Upper lobe of left lung (tissue), 6 donors: Measurements from ENCODE around the gene ZNF805. TPM values are rescaled to one million over a fixed set of nuclear protein-coding genes. Genes with fewer than 3 reads are reported as not detected.
"Not testable (repeated sequence)": the region's sequence is repeated elsewhere in the genome, so short reads cannot be mapped to it uniquely, and the experiment has no call there.

Source experiments
- ATAC-seq, 2 donors: fragments of 200-7000 bp; cut with Tn5 transposase; one replicate each; pipeline ENCODE4 v1.9.1; 2022; ENCODE audit warnings: mild to moderate bottlenecking in 2 of 2, moderate library complexity in 2 of 2; ENCODE audit not compliant: low FRiP score in 2 of 2
- DNase-seq, 2 donors: peaks; one replicate each; pipeline ENCODE4 v3.0.0-alpha.2; 2019 to 2020
- H3K27ac ChIP-seq, 4 donors: fragments of 200-600 bp; sonication (generic); one replicate each; pipeline ENCODE4 v1.5.1; 2016 to 2019
- H3K27me3 ChIP-seq, 4 donors: fragments of 200-600 bp; sonication (generic); one replicate each; pipeline ENCODE4 v1.5.1; 2017 to 2019
- H3K36me3 ChIP-seq, 4 donors: fragments of 200-600 bp; sonication (generic); one replicate each; pipeline ENCODE4 v1.5.1; 2016 to 2019
- H3K4me1 ChIP-seq, 4 donors: fragments of 200-600 bp; sonication (generic); one replicate each; pipeline ENCODE4 v1.5.1; 2018 to 2019
- H3K4me3 ChIP-seq, 4 donors: fragments of 200-600 bp; sonication (generic); one replicate each; pipeline ENCODE4 v1.5.1; 2017 to 2019; ENCODE audit warnings: mild to moderate bottlenecking in 2 of 4, moderate library complexity in 1 of 4
- H3K9me3 ChIP-seq, 4 donors: fragments of 200-600 bp; sonication (generic); one replicate each; pipeline ENCODE4 v1.5.1; 2018 to 2019
- EP300 ChIP-seq, 4 donors: sonication (generic); formaldehyde crosslinking; IDR thresholded peaks; one replicate each; pipeline ENCODE4 v1.5.1; 2017; ENCODE audit warnings: antibody characterized with exemption in 4 of 4, control low read depth in 2 of 4
- POLR2A ChIP-seq, 4 donors: fragments of 450-650 bp; IDR thresholded peaks; one replicate each; pipeline ENCODE4 v1.5.1; 2016 to 2017; ENCODE audit warnings: antibody characterized with exemption in 4 of 4, mild to moderate bottlenecking in 2 of 4
- POLR2AphosphoS5 ChIP-seq, 2 donors: sonication (generic); formaldehyde crosslinking; IDR thresholded peaks; one replicate each; pipeline ENCODE4 v1.5.1; 2017; ENCODE audit warnings: antibody characterized with exemption in 2 of 2
- WGBS, 2 donors: methylation state at CpG; one replicate each; pipeline ENCODE4 v1.1.5; 2017 to 2018; 5-methylcytosine and 5-hydroxymethylcytosine counted together
- total RNA-seq, 6 donors: library from RNA; depleted of rRNA in 4 of 6; stranded (reverse); fragments of >200 nt in 4 of 6; gene quantifications; one replicate each; pipeline versions ENCODE4 v1.1.0 to v1.2.1, GENCODE V29; 2016 to 2021
- TF ChIP-seq, protein P1 (sequence below), 6 experiments: fragments of 450-650 bp in 4 of 6; fragments of 200-600 bp in 2 of 6; sonication (generic) in 2 of 6; IDR thresholded peaks; one replicate each; pipeline ENCODE4 v1.5.1; 2016 to 2019; ENCODE audit warnings: antibody characterized with exemption in 6 of 6
- donor health status: DM: no; HTN: no; CAD: no; lungs with moderate emphysema.
- donor health status: DM: no; HTN: yes; CAD: no; lungs with severe emphysema.

ZNF805 gene
- total RNA-seq, 6 donors from 2014 or later: 10.5 to 18.8 (median 12.8) TPM

DNA sequence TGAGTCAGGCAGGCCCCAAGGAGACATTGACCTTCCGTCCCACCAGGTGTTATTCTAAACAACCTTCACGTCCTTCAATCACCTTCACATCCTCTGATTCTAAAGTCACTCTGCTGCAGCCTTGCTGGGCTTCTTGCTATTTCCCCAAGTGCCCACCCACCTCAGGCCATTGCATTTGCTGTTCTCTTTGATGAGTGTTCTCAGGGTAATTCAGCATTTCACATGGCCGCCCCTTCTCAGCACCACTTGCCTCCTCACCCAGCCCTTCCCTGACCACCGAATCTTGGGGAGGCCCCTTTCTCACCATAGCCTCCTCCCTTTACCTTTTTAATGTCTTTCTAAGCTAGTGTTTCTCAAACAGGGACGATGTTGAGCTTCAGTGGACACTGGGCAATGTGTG, 4.6 kb downstream of the ZNF805 start:
- 93 to 97% methylated on average over 5 of the region's 5 CpGs for WGBS, 2 donors
- Histone ChIP-seq H3K4me1 (peaks cover 14 to 21% (median 18%) of the 10 kb centered on the region in 4 donors), H3K27ac (no peak overlapping the region), H3K27me3 (no peaks in the 10 kb centered on the region), H3K9me3 (no peaks in the 10 kb centered on the region), H3K36me3 (peaks cover 24 to 63% (median 43%) of the 10 kb centered on the region in 4 donors), H3K4me3 (no peak overlapping the region)
- ATAC-seq (no peak), DNase-seq (no peak)
- TF ChIP-seq POLR2AphosphoS5 (IDR thresholded peaks at IDR 0.05) (no peak), POLR2A (IDR thresholded peaks at IDR 0.05) (no peak), EP300 (IDR thresholded peaks at IDR 0.05) (no peak)
- TF ChIP-seq, protein P1, sequence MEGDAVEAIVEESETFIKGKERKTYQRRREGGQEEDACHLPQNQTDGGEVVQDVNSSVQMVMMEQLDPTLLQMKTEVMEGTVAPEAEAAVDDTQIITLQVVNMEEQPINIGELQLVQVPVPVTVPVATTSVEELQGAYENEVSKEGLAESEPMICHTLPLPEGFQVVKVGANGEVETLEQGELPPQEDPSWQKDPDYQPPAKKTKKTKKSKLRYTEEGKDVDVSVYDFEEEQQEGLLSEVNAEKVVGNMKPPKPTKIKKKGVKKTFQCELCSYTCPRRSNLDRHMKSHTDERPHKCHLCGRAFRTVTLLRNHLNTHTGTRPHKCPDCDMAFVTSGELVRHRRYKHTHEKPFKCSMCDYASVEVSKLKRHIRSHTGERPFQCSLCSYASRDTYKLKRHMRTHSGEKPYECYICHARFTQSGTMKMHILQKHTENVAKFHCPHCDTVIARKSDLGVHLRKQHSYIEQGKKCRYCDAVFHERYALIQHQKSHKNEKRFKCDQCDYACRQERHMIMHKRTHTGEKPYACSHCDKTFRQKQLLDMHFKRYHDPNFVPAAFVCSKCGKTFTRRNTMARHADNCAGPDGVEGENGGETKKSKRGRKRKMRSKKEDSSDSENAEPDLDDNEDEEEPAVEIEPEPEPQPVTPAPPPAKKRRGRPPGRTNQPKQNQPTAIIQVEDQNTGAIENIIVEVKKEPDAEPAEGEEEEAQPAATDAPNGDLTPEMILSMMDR (IDR thresholded peaks at IDR 0.05): no peak

DNA sequence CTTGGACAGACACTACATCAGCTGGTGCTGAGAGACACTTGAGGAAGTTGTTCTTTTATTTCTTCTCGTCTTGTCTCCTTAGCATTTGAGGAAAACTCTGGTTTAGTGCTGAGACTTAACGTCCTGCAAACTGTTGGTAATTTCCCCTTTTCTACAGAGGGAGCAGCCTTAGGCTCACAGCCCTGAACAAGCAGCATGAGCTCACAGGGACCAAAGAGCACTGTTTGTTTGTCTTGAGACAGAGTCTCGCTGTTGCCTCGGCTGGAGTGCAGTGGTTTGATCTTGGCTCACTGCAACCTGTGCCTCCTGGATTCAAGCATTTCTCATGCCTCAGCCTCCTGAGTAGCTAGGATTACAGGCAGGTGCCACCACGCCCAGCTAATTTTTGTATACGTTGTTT, 5.5 kb downstream of the ZNF805 start:
- TF ChIP-seq POLR2A (IDR thresholded peaks at IDR 0.05) (no peak), POLR2AphosphoS5 (IDR thresholded peaks at IDR 0.05) (no peak), EP300 (IDR thresholded peaks at IDR 0.05) (no peak)
- TF ChIP-seq, protein P1 (IDR thresholded peaks at IDR 0.05): no peak
- WGBS, 2 donors: 75 to 88% methylated on average over 6 of the region's 6 CpGs
- Histone ChIP-seq H3K36me3 (peaks cover 30 to 72% (median 49%) of the 10 kb centered on the region in 4 donors), H3K9me3 (peaks cover 0 to 2% (median 0%) of the 10 kb centered on the region in 4 donors), H3K27me3 (no peaks in the 10 kb centered on the region), H3K4me3 (no peak overlapping the region), H3K27ac (no peak overlapping the region), H3K4me1 (peaks cover 14 to 21% (median 17%) of the 10 kb centered on the region in 4 donors)
- DNase-seq (no peak), ATAC-seq (no peak)

DNA sequence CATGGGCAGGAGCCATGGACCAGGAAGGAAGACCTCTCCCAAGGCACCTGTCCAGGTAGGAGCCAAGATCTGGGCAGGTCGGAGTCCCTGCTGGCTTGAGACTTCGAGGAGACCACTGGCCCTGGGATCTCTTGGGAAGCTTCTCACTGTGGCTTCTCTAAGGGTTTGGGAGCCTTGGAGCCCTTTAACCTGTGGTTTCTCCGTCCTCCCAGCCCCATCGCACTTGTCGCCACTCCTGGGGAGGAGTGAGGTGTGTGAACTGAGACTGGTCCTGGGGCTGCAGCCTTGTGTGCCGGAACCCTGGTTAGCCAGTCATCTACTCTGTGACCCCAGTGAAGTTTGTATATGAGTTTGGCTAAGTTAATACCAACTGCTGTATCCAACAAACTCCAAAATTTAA, 8.2 kb downstream of the ZNF805 start:
- WGBS, 2 donors: 82 to 84% methylated on average over 4 to 6 of the region's 6 CpGs
- Histone ChIP-seq H3K36me3 (peaks cover 42 to 91% (median 68%) of the 10 kb centered on the region in 4 donors), H3K27ac (no peak overlapping the region), H3K4me1 (no peaks in the 10 kb centered on the region), H3K4me3 (no peak overlapping the region), H3K27me3 (no peaks in the 10 kb centered on the region), H3K9me3 (peaks cover 0 to 12% (median 0%) of the 10 kb centered on the region in 4 donors)
- TF ChIP-seq POLR2A (IDR thresholded peaks at IDR 0.05): no peak
- TF ChIP-seq, protein P1 (IDR thresholded peaks at IDR 0.05): no peak
- no peak for TF ChIP-seq POLR2AphosphoS5 (IDR thresholded peaks at IDR 0.05)
- TF ChIP-seq EP300 (IDR thresholded peaks at IDR 0.05): no peak
- ATAC-seq (no peak), DNase-seq (no peak)

DNA sequence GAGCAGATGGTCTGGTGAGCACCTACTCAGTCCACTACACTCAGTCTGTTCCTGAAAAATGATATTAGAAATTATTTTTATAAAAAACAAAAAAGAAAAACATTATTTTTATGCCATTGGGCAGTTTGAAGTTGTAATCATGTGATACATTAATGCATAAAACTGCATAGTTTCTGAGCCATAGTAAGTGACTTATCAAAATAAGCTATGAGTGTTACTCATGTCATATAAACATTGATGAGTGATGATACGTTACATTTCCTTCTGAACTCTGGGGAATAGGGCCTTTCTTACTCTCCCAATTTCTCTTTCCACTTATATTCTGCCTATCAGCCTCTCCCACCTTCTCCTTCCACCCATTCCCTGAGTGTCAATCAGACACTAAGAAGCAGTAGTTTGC, 8.9 kb downstream of the ZNF805 start:
- WGBS, 2 donors: 92% methylated on average over 1 of the region's 1 CpG
- H3K27me3 ChIP-seq: no peaks in the 10 kb centered on the region
- no peak overlapping the region for H3K27ac ChIP-seq
- H3K36me3 ChIP-seq: peaks cover 44 to 91% (median 71%) of the 10 kb centered on the region in 4 donors
- no peak for DNase-seq
- no peak overlapping the region for H3K4me3 ChIP-seq
- no peaks in the 10 kb centered on the region for H3K4me1 ChIP-seq
- peaks cover 0 to 18% (median 2%) of the 10 kb centered on the region in 4 donors for H3K9me3 ChIP-seq
- ATAC-seq: no peak
- TF ChIP-seq POLR2A (IDR thresholded peaks at IDR 0.05): no peak
- TF ChIP-seq, protein P1 (IDR thresholded peaks at IDR 0.05): no peak
- TF ChIP-seq EP300 (IDR thresholded peaks at IDR 0.05): no peak
- TF ChIP-seq POLR2AphosphoS5 (IDR thresholded peaks at IDR 0.05): no peak

DNA sequence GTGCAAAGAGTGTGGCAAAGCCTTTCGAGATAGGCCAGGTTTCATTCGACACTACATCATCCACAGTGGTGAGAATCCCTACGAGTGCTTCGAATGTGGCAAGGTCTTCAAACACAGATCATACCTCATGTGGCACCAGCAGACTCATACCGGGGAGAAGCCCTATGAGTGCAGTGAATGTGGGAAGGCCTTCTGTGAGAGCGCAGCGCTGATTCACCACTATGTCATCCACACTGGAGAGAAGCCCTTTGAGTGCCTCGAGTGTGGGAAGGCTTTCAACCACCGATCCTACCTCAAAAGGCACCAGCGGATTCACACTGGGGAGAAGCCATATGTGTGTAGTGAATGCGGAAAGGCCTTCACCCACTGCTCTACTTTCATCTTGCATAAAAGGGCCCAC, 13.3 kb downstream of the ZNF805 start:
- not testable (repeated sequence) for H3K4me3 ChIP-seq, ATAC-seq, H3K4me1 ChIP-seq, DNase-seq, H3K27me3 ChIP-seq, H3K27ac ChIP-seq
- Histone ChIP-seq H3K9me3 (peaks cover 0 to 18% (median 2%) of the 10 kb centered on the region in 4 donors), H3K36me3 (peaks cover 25 to 61% (median 46%) of the 10 kb centered on the region in 4 donors)
- WGBS, 2 donors: 93 to 99% methylated on average over 11 of the region's 11 CpGs
